Erythroblast (primary cell): ENCODE results near the gene ENHO.

Experiments
- GATA1 ChIP-seq: IDR thresholded peaks from 2 replicates; pipeline ENCODE4 v1.6.1; 2011; ENCODE audit warnings: low read depth, mild to moderate bottlenecking, control low read depth, low read length, moderate library complexity
- POLR2A ChIP-seq: IDR thresholded peaks from 2 replicates; pipeline ENCODE4 v1.6.1; 2011; ENCODE audit warnings: mild to moderate bottlenecking, low read length

DNA sequence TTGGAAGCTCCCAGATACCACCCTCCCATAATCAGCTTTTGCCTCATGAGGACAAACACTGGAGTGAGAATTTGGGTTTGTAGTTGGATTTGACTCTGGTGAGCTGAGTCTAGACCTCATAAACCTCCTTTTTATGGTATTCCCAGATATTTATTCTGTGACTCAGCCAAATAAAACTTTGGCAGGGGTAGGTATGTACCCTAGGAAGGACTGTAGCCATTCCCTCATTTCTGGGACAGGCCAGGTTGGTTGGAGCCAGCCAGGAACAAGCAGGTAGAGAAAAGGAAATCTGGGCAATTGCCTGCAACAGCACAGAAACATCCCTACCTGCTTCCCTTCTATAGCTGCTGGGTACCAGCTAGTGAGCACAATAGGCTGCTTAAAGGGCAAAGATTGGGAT, 19.4 kb downstream of the ENHO start:
- no peak for TF ChIP-seq POLR2A
- TF ChIP-seq GATA1: no peak
